ENCODE measurements around the gene SORBS1. TPM values are rescaled to one million over a fixed set of nuclear protein-coding genes. Genes with fewer than 3 reads are reported as not detected.

SORBS1 gene
- total RNA-seq, 4 donors from 2014 or later: 120 to 1,051 (median 449) TPM

- TF ChIP-seq CTCF (IDR thresholded peaks at IDR 0.05): no peak
- DNase-seq (ENCODE audit: low spot score) (no peak), ATAC-seq (ENCODE audit: low FRiP score) (no peak)
Measured at GRCh38 chr10:95435548-95436279, 125.5 kb downstream of the SORBS1 start.

- TF ChIP-seq CTCF (IDR thresholded peaks at IDR 0.05): no peak
- no peak for ATAC-seq (ENCODE audit: low FRiP score)
- DNase-seq (ENCODE audit: low spot score): no peak
Measured at GRCh38 chr10:95434583-95434982, 126.6 kb downstream of the SORBS1 start.

- TF ChIP-seq CTCF (IDR thresholded peaks at IDR 0.05): no peak
- ATAC-seq (ENCODE audit: low FRiP score) (no peak), DNase-seq (ENCODE audit: low spot score) (no peak)
Measured at GRCh38 chr10:95431900-95432342, 129.2 kb downstream of the SORBS1 start.

- no peak for DNase-seq (ENCODE audit: low spot score)
- peak; percentile 75 for ATAC-seq (ENCODE audit: low FRiP score)
Measured at GRCh38 chr10:95430231-95430951, 130.8 kb downstream of the SORBS1 start.

GRCh38 chr10:95429639-95430038 lies 131.5 kb downstream of the SORBS1 start:
- TF ChIP-seq CTCF (IDR thresholded peaks at IDR 0.05): no peak
- ATAC-seq (ENCODE audit: low FRiP score) (no peak), DNase-seq (ENCODE audit: low spot score) (no peak)

More at GRCh38 chr10:95430231-95430951, 130.8 kb downstream of the SORBS1 start:
- TF ChIP-seq CTCF (IDR thresholded peaks at IDR 0.05): peak in 2 of 3 donors; percentile 62 to 89

GRCh38 chr10:95428701-95429100 lies 132.5 kb downstream of the SORBS1 start:
- TF ChIP-seq CTCF (IDR thresholded peaks at IDR 0.05): no peak
- no peak for DNase-seq (ENCODE audit: low spot score)
- ATAC-seq (ENCODE audit: low FRiP score): no peak

Measured in omental fat pad (tissue), 4 donors.